GM18951 (cell line): ENCODE results near the gene RFX3.

Experiments
- POLR2A ChIP-seq: IDR thresholded peaks from 4 replicates; pipeline ENCODE4 v1.6.1; 2011; ENCODE audit warnings: mild to moderate bottlenecking; ENCODE audit not compliant: insufficient read length, insufficient read depth; ENCODE audit errors: extremely low read depth
- in situ Hi-C: fragments of 300-500 bp; cut with MboI; formaldehyde crosslinking; loops from one replicate; pipeline ENCODE4 v1.12.0; 2022; ENCODE audit warnings: low sequenced_read_pairs, mixed read lengths, inconsistent platforms; ENCODE audit not compliant: unreplicated experiment

RFX3 gene

DNA sequence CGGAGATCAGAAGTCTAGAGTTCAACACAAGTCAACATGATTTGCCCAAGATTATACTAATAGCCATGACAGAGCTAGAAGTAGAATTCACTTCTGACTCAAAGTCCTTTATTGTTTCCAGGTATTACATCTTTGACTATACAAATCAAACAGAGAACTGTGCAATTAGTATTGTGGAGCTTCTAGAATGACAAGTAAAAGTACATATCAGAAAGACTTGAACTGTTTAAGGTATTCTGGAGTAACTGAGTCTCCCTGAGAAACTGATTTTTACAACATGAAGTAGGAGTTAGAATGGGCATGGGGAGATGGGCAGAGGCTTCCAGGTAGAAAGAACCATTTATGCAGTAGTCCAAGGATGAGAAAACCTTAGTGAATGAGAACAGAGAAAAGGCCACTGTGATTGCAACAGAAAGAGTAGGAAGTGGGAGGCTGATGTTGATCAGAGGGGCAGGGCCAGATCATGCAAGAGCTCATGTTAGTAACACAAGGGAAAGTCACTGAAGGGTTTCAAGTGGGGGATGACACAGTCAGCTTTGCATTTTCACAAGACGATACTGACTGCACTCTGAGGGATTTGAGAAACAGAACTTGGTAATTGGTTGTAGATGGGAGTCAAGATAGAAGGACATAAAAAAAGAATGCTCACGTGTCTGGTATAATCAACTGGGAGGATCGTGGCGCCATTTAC, 280.7 kb downstream of the RFX3 start:
- no peak for TF ChIP-seq POLR2A
- in situ Hi-C loops = loop anchor here (25.0 kb wide), 1 partner anchor 192 kb away; no protein-coding TSS in a partner anchor

DNA sequence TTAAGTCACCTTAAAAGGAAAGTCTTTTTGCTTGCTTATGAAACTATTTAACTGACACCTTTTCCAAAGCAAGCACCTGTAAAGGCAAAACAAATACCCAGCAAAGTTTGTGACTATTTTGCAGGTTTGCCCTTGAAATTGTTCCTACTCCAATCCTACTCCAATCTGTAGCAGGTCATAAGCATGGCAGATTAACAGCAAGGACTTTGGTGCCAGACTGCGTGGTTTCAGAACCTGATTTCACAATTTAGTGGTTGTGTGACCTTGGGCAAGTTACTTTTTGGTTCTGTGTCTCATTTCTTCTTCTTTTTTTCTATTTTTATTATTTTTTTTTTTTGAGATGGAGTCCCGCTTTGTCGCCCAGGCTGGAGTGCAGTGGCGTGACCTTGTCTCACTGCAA, 282.1 kb downstream of the RFX3 start:
- TF ChIP-seq POLR2A = no peak
- in situ Hi-C loops = loop anchor here (25.0 kb wide), 1 partner anchor 194 kb away; no protein-coding TSS in a partner anchor

DNA sequence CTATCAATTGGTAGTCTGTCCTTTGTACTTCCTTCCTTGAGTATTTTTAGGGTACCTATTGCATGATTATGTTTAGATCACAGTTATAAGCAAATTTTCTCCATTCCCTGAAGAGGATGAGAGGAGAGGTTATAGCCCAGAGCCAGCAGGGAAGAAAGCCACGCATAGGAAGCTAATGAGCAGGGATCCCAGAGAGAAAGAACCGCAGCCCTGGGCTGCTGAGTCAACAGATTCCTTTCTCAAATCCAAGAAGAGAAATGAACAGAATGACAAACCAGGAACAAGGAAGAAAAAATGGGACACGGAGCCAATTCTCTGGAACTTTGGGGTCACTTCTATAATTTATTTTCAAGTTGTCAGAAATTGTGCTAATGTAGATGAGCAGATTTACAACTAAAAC, 284.5 kb downstream of the RFX3 start:
- in situ Hi-C loops = loop anchor here (25.0 kb wide), 1 partner anchor 196 kb away; no protein-coding TSS in a partner anchor
- no peak for TF ChIP-seq POLR2A

DNA sequence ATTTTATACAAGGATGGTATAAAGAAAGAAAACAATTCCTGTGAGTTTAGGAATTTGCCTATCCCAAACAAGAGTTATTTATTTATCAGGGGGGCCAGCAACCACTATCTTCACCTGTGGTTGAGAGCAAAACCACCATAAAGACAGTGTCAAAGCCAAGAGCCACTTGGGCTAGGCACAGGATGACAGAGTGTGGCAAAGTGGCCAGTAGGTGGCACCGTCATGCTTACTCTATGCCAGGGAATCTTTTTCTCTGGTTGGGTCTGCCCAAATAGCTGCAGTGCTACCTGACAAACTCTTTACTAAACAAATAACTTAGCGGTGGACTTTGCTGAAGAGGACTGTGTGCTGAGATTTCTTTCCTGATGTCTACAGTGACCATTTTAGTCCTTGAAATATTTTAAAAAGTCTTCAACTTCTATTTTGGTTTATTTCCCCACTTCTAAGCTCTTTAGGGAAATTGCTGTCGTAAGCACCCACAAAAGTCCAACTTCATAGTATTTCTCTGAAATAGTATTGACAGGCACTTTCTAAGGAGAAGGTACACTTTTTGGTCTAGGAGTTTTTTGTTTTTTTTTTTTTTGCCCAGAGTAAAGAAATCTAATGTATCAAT, 285.0 kb downstream of the RFX3 start:
- no peak for TF ChIP-seq POLR2A
- in situ Hi-C loops = loop anchor here (25.0 kb wide), 1 partner anchor 197 kb away; no protein-coding TSS in a partner anchor

DNA sequence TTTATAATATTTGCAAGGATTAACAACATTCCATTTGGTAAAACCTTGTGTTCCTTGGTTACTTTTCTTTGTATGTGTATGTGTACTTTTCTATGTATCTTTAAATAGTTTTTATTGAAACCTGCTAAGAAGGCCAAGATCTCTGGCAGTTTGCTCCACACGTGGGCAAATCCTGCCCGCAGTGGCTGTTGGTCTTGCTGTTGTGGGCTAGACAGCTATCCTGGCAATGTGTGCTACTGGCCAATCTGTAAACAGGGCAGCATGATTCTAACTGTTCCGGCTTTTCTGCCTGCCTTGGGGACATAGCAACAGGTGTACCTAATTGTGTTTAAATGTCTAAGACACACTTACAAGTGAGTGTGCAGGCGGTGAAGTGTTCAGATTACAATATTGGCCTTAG, 286.6 kb downstream of the RFX3 start:
- in situ Hi-C loops = loop anchor here (25.0 kb wide), 1 partner anchor 198 kb away; no protein-coding TSS in a partner anchor
- no peak for TF ChIP-seq POLR2A

DNA sequence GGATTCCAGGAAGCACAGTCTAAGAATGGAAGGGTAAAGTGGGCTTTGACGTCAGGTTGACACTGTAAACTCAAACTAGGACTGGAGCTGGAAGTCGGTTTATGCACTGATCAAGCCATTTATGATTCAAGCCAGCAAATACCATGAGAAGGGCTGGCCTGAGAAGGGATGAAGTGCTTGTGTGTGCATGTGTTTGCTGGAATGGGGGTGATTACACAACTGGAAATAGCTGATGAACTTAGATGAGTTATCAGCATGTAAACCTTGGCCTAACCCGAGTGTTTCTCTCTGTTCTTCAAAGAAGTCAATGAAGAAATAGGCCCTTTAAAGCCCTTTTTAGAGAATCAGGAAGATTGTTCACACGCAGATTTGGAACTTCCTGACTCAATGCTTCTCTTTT, 287.6 kb downstream of the RFX3 start:
- in situ Hi-C loops = loop anchor here (25.0 kb wide), 1 partner anchor 199 kb away; no protein-coding TSS in a partner anchor
- no peak for TF ChIP-seq POLR2A

DNA sequence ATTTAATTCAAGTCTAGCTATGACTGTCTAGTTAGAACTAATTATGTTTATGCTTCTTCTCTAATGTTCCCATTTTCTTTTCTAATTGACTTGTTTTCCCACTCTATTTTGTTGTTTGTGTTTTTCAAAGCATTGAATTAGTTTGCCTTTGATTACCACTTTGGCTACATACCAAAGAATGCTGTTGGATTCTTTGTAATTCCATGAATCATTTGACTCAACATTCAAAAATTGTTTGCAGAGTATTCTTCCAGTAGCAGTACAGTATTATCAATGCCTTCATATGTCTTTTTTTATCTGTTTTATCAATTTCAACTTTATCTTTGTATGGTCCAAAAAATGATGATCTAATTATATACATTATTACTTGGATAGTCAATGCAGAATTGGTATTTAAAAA, 288.7 kb downstream of the RFX3 start:
- TF ChIP-seq POLR2A = no peak
- in situ Hi-C loops = loop anchor here (25.0 kb wide), 1 partner anchor 200 kb away; no protein-coding TSS in a partner anchor

DNA sequence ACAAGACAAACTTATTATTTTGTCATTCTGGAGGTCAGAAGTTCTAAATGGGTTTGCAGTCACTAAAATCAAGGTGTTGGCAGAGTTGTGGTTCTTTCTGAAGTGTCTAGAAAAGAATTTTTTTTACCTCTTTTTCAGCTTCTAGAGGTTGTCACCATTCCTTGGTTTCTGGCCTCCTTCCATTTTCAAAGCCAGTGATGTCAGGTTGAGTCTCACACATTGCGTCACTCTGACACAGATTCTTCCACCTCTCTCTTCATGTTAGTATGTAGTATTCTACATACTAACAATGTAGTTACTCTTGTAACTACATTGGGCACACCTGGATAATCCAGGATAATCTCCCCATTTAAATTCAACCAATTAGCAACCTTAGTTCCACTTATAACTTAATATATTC, 290.3 kb downstream of the RFX3 start:
- in situ Hi-C loops = loop anchor here (25.0 kb wide), 1 partner anchor 202 kb away; no protein-coding TSS in a partner anchor
- no peak for TF ChIP-seq POLR2A

DNA sequence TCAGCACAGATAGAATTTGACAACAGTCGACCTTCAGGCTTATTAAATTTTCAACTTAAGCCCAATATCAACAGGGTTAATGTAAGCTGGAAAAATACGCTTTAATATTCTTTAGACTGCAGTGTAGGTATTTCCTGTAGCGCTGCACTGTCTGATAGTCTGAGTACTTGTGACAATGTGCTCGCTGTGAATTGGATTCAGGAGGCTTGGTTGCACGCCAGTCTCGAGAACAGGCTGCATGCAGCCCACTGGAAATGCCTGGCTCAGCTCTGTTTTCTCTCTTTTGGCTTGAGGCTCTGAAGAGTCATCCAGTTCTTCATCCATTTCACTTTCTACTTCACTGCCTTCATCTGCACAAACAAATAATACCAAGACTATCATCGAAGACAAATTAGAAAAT, 300.9 kb downstream of the RFX3 start:
- no peak for TF ChIP-seq POLR2A
- in situ Hi-C loops = loop anchor here (25.0 kb wide), 1 partner anchor 212 kb away; no protein-coding TSS in a partner anchor

DNA sequence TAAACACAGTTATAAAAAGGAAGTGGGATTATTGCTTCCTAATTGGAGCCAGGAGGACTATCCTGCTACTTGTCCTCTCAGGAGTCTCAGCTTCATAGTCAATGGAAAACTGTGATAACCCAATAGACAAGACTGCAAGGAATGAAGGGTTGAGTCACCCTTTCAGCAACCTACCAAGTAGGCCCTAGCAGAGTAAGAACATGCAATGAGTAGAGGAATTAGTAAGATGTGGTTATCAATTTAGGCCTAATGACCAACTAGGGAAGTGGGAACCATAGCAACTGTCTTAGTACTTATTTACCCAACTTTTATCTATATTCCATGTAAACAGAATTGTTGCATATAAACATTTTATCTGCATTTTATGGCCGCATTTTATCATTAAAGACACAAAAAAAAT, 310.1 kb downstream of the RFX3 start:
- in situ Hi-C loops = no loop called here
- no peak for TF ChIP-seq POLR2A

DNA sequence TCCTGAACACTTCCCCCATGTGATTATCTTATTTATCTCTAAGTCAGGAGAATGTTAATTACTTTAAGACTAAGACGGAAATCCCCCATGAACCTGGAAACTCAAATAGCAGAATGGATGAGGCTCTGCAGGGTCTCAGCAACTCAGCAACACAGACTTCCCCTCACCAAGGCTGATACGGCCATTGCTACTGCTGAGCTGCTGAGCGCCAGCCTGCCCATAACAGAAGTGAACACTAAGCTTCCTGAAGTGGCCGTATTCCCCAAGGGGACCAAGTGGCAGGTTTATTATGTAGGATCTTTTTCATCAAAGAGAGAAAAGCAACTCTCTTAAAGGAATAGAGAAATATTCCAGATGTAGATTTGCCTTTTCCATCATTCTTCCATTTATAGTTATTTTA, 311.1 kb downstream of the RFX3 start:
- in situ Hi-C loops = no loop called here

DNA sequence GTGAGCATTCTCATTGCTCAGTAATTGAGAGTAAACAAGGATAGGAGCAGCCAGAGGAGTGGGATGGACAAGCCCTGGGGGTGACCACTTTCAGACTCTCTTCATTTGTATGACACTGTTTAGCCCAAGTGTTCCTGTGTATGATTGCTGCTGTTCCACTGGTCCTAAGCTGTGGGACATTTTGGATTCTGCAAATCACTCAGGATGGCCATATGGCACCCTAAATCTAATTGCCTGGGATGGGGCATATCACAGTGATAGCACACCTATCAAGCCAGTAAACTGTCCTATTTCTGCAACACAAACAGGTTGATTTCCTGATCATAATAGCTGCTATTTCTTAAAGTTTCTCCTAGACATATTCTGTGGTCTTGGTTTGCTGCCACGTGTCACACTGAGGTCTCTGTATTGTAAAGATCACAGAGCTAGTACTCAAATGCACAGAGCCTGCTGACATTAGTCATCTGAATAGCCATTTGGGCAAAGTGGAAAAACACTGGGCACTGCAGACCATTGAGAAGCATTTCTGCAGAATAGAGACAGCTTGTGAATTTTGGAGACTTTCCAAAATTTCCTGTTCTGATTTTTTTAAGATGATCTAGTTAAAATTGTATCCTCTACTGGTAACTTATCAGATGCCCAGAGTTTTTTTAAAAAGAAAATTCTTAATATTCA, 320.2 kb downstream of the RFX3 start:
- in situ Hi-C loops = no loop called here
- TF ChIP-seq POLR2A = no peak

More for the DNA sequence above, 311.1 kb downstream of the RFX3 start:
- TF ChIP-seq POLR2A = no peak

DNA sequence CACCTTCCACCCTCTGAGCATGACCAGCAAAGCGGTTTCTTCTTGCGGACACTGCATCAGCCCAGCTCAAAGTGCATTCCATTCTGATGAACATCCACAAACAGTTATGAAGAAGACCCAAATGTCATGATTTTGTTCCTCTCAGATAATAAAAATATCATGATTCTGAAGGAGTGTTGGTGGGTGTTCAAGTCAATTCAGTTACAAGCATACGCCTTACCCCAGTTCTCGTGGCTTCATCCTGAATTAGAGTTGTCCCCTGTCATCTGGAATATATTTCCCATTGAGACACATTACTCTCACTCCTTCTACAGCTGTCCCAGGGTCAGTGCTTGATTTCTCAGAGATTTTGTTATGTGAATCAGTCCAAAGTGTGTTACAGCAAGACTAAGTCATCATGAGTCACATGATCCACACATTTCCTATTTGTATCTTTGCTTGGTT, 325.4 kb downstream of the RFX3 start:
- in situ Hi-C loops = no loop called here
- no peak for TF ChIP-seq POLR2A
